Spleen (tissue), 11 donors: Measurements from ENCODE around the gene KREMEN1. TPM values are rescaled to one million over a fixed set of nuclear protein-coding genes. Genes with fewer than 3 reads are reported as not detected.

Experiments used
- DNase-seq: peaks from one replicate; pipeline ENCODE4 v3.0.0-alpha.2; 2020
- H3K27ac ChIP-seq, 8 donors: fragments of 200-600 bp; sonication (generic) in 7 of 8; 1 replicate in 4 of 8; 2 replicates in 4 of 8; pipeline versions ENCODE4 v1.5.0 to v1.8.0; 2016 to 2021; ENCODE audit warnings: inconsistent platforms in 4 of 8, mild to moderate bottlenecking in 4 of 8, moderate library complexity in 1 of 8
- H3K27me3 ChIP-seq, 7 donors: fragments of 200-600 bp; sonication (generic) in 6 of 7; replicated peaks in 1 of 7; 1 replicate in 4 of 7; 2 replicates in 3 of 7; pipeline versions ENCODE4 v1.5.0 to v1.8.0; 2016 to 2021; ENCODE audit warnings: inconsistent platforms in 3 of 7, mild to moderate bottlenecking in 1 of 7
- H3K36me3 ChIP-seq, 6 donors: fragments of 200-600 bp; sonication (generic) in 5 of 6; 1 replicate in 4 of 6; 2 replicates in 2 of 6; pipeline versions ENCODE4 v1.5.0 to v1.8.0; 2016 to 2021; ENCODE audit warnings: inconsistent platforms in 2 of 6
- H3K4me1 ChIP-seq, 6 donors: fragments of 200-600 bp; sonication (generic) in 5 of 6; 1 replicate in 3 of 6; 2 replicates in 3 of 6; pipeline versions ENCODE4 v1.5.0 to v1.8.0; 2016 to 2021; ENCODE audit warnings: inconsistent platforms in 3 of 6
- H3K4me3 ChIP-seq, 8 donors: fragments of 200-600 bp; sonication (generic) in 7 of 8; 1 replicate in 4 of 8; 2 replicates in 4 of 8; pipeline versions ENCODE4 v1.5.0 to v1.8.0; 2016 to 2021; ENCODE audit warnings: inconsistent platforms in 4 of 8, mild to moderate bottlenecking in 4 of 8, moderate library complexity in 2 of 8
- H3K9me3 ChIP-seq, 8 donors: fragments of 200-600 bp; sonication (generic) in 7 of 8; 1 replicate in 4 of 8; 2 replicates in 4 of 8; pipeline versions ENCODE4 v1.5.0 to v1.8.0; 2016 to 2021; ENCODE audit warnings: inconsistent platforms in 4 of 8
- POLR2A ChIP-seq, 3 donors: fragments of 450-650 bp; IDR thresholded peaks; one replicate each; pipeline ENCODE4 v1.5.1; 2017; ENCODE audit warnings: antibody characterized with exemption in 3 of 3, mild to moderate bottlenecking in 1 of 3
- POLR2AphosphoS5 ChIP-seq, 3 donors: sonication (generic); formaldehyde crosslinking; IDR thresholded peaks; one replicate each; pipeline ENCODE4 v1.5.1; 2017; ENCODE audit warnings: antibody characterized with exemption in 3 of 3
- WGBS, 5 donors: extraction: QIAGEN DNeasy Blood & Tissue Kit in 3 of 5; methylation state at CpG; one replicate each; pipeline versions ENCODE4 v1.1.5 to v1.1.7; 2013 to 2018; 5-methylcytosine and 5-hydroxymethylcytosine counted together
- intact Hi-C: fragments of 100-400 bp; cut with DNase I; formaldehyde crosslinking; loops from one replicate; pipeline ENCODE4 v1.15.0; 2023; ENCODE audit warnings: low total_unique reads
- polyA plus RNA-seq, 3 donors: library from polyadenylated mRNA; stranded (reverse); fragments of 200-250 nt; gene quantifications; one replicate each; pipeline ENCODE4 v1.2.1, GENCODE V29; 2013
- total RNA-seq, 7 donors: library from RNA; depleted of rRNA in 3 of 7; stranded (reverse); fragments of >200 nt in 3 of 7; fragmentation: NEBNext Ultra II Directional in 4 of 7; extraction: Animal tissue kit (Norgen Biotek cat#: 25700) in 4 of 7; gene quantifications; one replicate each; pipeline versions ENCODE4 v1.1.0 to v1.2.1, GENCODE V29; 2016 to 2021
- TF ChIP-seq, protein P1 (sequence below), 11 experiments: fragments of 200-600 bp in 7 of 11; fragments of 450-650 bp in 4 of 11; sonication (generic) in 4 of 11; IDR thresholded peaks in 8 of 11; conservative IDR thresholded peaks in 3 of 11; 1 replicate in 7 of 11; 2 replicates in 4 of 11; pipeline versions ENCODE4 v1.4.0 to v1.8.0; 2016 to 2021; ENCODE audit warnings: antibody characterized with exemption in 11 of 11, inconsistent platforms in 4 of 11, mild to moderate bottlenecking in 1 of 11
- donor health status: healthy with polysubstance abuse.
- donor health status: DM: no; HTN: no; CAD: no; lungs with moderate emphysema.
- donor health status: DM: no; HTN: no; CAD: no.
- donor health status: Bipolar disorder and iron deficiency.
- donor health status: healthy.
- donor health status: DM: no; HTN: no; CAD: no.
- donor health status: DM: yes; HTN: yes; CAD: no.

Gene KREMEN1
- total and polyA plus RNA-seq, 10 donors = 1.5 to 41.3 (median 25.1) TPM

DNA sequence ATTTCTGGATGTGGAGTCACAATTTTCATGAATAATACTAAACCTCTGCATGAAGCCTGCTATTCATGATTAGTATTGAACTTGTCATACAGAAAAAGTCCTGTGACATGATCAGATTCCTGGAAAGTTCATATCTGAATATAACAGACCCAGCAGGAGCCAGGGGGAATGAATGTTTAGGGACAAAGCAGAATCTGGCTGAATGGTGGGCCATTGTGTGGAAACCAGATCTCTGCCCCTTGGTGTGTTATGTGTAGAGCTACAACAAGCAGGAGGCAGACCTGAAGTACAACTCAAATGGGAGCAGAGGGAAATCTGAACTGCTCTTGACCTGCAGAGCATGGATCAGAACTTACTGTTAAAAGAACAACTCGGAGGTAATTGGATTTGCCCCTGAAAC lies 30.3 kb downstream of the KREMEN1 start:
- TF ChIP-seq POLR2AphosphoS5 (IDR thresholded peaks at IDR 0.05) (no peak), POLR2A (IDR thresholded peaks at IDR 0.05) (no peak)
- TF ChIP-seq, protein P1, sequence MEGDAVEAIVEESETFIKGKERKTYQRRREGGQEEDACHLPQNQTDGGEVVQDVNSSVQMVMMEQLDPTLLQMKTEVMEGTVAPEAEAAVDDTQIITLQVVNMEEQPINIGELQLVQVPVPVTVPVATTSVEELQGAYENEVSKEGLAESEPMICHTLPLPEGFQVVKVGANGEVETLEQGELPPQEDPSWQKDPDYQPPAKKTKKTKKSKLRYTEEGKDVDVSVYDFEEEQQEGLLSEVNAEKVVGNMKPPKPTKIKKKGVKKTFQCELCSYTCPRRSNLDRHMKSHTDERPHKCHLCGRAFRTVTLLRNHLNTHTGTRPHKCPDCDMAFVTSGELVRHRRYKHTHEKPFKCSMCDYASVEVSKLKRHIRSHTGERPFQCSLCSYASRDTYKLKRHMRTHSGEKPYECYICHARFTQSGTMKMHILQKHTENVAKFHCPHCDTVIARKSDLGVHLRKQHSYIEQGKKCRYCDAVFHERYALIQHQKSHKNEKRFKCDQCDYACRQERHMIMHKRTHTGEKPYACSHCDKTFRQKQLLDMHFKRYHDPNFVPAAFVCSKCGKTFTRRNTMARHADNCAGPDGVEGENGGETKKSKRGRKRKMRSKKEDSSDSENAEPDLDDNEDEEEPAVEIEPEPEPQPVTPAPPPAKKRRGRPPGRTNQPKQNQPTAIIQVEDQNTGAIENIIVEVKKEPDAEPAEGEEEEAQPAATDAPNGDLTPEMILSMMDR (IDR thresholded peaks at IDR 0.05 in 8 of 11, conservative IDR thresholded peaks at IDR 0.05 in 3 of 11) = no peak
- Histone ChIP-seq H3K27ac (no peak overlapping the region), H3K4me3 (no peak overlapping the region), H3K27me3 (peaks cover 0 to 7% (median 0%) of the 10 kb centered on the region in 7 donors), H3K9me3 (no peaks in the 10 kb centered on the region), H3K36me3 (peaks cover 0 to 23% (median 0%) of the 10 kb centered on the region in 6 donors), H3K4me1 (peaks cover 0 to 6% (median 0%) of the 10 kb centered on the region in 6 donors)
- 74 to 92% (median 85%) methylated on average over 1 of the region's 1 CpG for WGBS, 5 donors
- DNase-seq = no peak
- intact Hi-C loops = no loop called here

DNA sequence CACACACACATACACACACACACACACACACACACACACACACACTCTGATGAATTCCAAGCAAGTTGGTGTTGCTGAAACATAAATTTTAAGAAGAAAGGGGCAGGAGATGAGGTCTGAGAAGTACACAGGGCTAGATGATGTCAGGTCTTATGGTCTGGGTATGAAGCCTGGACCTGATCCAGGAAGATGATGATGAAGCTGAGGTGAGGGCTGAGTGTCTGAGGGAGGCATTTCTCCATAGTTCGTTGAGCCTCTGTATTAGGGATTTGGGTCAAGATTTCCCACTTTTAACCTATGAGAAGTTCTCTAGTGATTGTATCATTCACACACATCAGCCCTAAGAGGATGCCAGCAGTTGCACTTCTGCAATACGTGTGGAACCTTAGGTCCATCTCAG lies 32.6 kb downstream of the KREMEN1 start:
- Histone ChIP-seq H3K4me3 (no peak overlapping the region), H3K36me3 (peaks cover 0 to 4% (median 0%) of the 10 kb centered on the region in 6 donors), H3K9me3 (no peaks in the 10 kb centered on the region), H3K27ac (peak overlapping the region in 1 of 8 donors; percentile 3), H3K4me1 (peaks cover 0 to 6% (median 0%) of the 10 kb centered on the region in 6 donors), H3K27me3 (peaks cover 0 to 7% (median 0%) of the 10 kb centered on the region in 7 donors)
- intact Hi-C loops = no loop called here
- WGBS, 5 donors = 48 to 76% (median 59%) methylated on average over 2 of the region's 2 CpGs
- TF ChIP-seq, protein P1 (IDR thresholded peaks at IDR 0.05 in 8 of 11, conservative IDR thresholded peaks at IDR 0.05 in 3 of 11) = no peak
- no peak for TF ChIP-seq POLR2AphosphoS5 (IDR thresholded peaks at IDR 0.05)
- no peak for TF ChIP-seq POLR2A (IDR thresholded peaks at IDR 0.05)
- no peak for DNase-seq

DNA sequence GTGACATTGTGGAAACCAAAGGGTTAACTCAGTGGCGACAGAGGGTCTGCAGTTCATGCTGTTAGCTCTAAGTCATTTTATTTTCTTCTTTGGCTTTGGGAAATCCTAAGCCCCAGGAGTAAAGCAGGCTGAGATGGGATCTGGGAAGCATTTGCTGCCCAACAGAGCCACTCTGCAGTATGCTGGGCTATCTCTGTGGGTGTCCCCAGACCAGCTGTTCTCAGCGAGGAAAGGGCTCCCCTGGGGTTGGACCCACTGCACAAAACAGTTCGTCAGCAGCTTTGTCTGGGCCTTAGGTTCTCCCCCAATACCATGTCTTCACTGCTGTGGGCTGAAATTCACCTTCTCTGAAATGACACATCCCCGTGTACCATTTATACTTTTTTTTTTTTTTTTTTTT lies 34.0 kb downstream of the KREMEN1 start:
- TF ChIP-seq POLR2AphosphoS5 (IDR thresholded peaks at IDR 0.05) (no peak), POLR2A (IDR thresholded peaks at IDR 0.05) (no peak)
- TF ChIP-seq, protein P1 (IDR thresholded peaks at IDR 0.05 in 8 of 11, conservative IDR thresholded peaks at IDR 0.05 in 3 of 11) = no peak
- DNase-seq = no peak
- 54 to 79% (median 68%) methylated on average over 4 of the region's 4 CpGs for WGBS, 5 donors
- intact Hi-C loops = no loop called here
- Histone ChIP-seq H3K27me3 (peaks cover 0 to 7% (median 0%) of the 10 kb centered on the region in 7 donors), H3K9me3 (no peaks in the 10 kb centered on the region), H3K4me1 (peaks cover 0 to 6% (median 0%) of the 10 kb centered on the region in 6 donors), H3K4me3 (no peak overlapping the region), H3K27ac (no peak overlapping the region), H3K36me3 (peaks cover 0 to 4% (median 0%) of the 10 kb centered on the region in 6 donors)

DNA sequence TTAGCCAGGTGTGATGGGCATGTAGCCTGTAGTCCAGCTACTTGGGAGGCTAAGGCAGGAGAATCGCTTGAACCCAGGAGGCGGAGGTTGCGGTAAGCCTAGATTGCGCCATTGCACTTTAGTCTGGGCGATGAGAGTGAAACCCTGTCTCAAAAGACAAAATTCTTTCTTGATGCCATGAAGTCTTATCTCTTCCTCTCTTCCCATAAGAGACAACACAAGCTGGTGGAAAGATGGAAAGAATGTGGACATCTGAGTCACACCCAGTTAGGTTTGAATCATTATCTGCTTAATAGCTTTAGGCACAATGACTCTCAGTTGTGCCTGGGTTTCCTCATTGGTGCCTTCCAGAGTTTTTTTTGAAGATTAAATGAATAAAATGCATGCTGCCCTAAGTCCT lies 35.3 kb downstream of the KREMEN1 start:
- H3K27ac ChIP-seq = no peak overlapping the region
- H3K36me3 ChIP-seq = peaks cover 0 to 4% (median 0%) of the 10 kb centered on the region in 6 donors
- 93 to 98% (median 94%) methylated on average over 5 of the region's 5 CpGs for WGBS, 5 donors
- peaks cover 0 to 7% (median 0%) of the 10 kb centered on the region in 7 donors for H3K27me3 ChIP-seq
- peaks cover 0 to 6% (median 0%) of the 10 kb centered on the region in 6 donors for H3K4me1 ChIP-seq
- no peaks in the 10 kb centered on the region for H3K9me3 ChIP-seq
- intact Hi-C loops = no loop called here
- no peak for DNase-seq
- no peak for TF ChIP-seq POLR2A (IDR thresholded peaks at IDR 0.05)
- no peak for TF ChIP-seq POLR2AphosphoS5 (IDR thresholded peaks at IDR 0.05)
- TF ChIP-seq, protein P1 (IDR thresholded peaks at IDR 0.05 in 8 of 11, conservative IDR thresholded peaks at IDR 0.05 in 3 of 11) = no peak
- no peak overlapping the region for H3K4me3 ChIP-seq
